Measurements from ENCODE around the gene TMEM45B. TPM values are rescaled to one million over a fixed set of nuclear protein-coding genes. Genes with fewer than 3 reads are reported as not detected.
"Not testable (repeated sequence)": the region's sequence is repeated elsewhere in the genome, so short reads cannot be mapped to it uniquely, and the experiment has no call there.

Gene TMEM45B
- total RNA-seq, 6 experiments from 2014 or later = 10.0 to 126 (median 18.6) TPM

DNA sequence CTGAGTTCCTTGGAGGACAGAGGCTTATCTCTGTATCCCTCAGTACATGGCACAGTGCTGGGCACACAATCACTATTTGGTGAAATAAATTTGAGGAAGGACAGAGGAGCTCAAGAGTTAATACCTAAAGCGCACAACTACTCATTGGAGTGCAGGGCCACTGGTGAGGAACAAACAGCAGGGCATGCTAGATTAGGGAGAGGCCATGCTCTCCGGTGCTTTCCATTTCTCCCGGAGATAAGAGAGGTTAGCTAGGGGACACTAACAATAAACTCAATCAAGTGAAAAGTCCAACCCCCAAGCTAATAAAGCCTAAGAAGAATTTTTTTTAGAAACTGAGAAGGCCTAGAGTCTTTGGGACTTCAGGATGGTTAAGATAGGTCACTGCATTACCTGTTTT, 50.7 kb downstream of the TMEM45B start:
- peaks cover 0 to 69% (median 19%) of the 10 kb centered on the region in 4 donors for H3K36me3 ChIP-seq
- no peaks in the 10 kb centered on the region for H3K9me3 ChIP-seq
- 53% methylated on average over 3 of the region's 3 CpGs for WGBS (ENCODE audit: insufficient coverage, low coverage, low lambda C conversion rate, missing lambda C conversion rate)
- H3K27me3 ChIP-seq = no peaks in the 10 kb centered on the region
- H3K4me3 ChIP-seq = no peak overlapping the region
- no peak overlapping the region for H3K27ac ChIP-seq
- no peak for TF ChIP-seq POLR2A (IDR thresholded peaks at IDR 0.05)
- TF ChIP-seq, protein P1, sequence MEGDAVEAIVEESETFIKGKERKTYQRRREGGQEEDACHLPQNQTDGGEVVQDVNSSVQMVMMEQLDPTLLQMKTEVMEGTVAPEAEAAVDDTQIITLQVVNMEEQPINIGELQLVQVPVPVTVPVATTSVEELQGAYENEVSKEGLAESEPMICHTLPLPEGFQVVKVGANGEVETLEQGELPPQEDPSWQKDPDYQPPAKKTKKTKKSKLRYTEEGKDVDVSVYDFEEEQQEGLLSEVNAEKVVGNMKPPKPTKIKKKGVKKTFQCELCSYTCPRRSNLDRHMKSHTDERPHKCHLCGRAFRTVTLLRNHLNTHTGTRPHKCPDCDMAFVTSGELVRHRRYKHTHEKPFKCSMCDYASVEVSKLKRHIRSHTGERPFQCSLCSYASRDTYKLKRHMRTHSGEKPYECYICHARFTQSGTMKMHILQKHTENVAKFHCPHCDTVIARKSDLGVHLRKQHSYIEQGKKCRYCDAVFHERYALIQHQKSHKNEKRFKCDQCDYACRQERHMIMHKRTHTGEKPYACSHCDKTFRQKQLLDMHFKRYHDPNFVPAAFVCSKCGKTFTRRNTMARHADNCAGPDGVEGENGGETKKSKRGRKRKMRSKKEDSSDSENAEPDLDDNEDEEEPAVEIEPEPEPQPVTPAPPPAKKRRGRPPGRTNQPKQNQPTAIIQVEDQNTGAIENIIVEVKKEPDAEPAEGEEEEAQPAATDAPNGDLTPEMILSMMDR (IDR thresholded peaks at IDR 0.05) = no peak
- intact Hi-C loops (cut with DNase I) = no loop called here
- DNase-seq = no peak
- H3K4me1 ChIP-seq = no peaks in the 10 kb centered on the region
- ATAC-seq = peak in 3 of 4 donors; percentile 11 to 37 (median 32)

DNA sequence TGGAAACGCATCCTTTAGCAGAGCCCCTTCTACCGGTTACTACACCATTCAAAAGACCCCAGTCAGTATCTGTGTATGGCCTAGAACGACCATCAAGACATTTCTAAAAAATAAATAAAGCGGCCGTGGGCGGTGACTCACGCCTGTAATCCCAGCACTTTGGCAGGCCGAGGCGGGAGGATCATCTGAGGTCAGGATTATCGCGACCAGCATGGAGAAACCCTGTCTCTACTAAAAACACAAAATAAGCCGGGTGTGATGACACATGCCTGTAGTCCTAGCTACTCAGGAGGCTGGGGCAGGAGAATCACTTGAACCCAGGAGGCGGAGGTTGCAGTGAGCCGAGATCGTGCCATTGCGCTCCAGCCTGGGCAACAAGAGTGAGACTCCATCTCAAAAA, 53.0 kb downstream of the TMEM45B start:
- H3K27me3 ChIP-seq; H3K4me1 ChIP-seq; H3K4me3 ChIP-seq; DNase-seq; ATAC-seq; H3K27ac ChIP-seq; H3K9me3 ChIP-seq; intact Hi-C loops (cut with DNase I): not testable (repeated sequence)
- 83% methylated on average over 14 of the region's 16 CpGs for WGBS (ENCODE audit: insufficient coverage, low coverage, low lambda C conversion rate, missing lambda C conversion rate)
- peaks cover 0 to 85% (median 30%) of the 10 kb centered on the region in 4 donors for H3K36me3 ChIP-seq

DNA sequence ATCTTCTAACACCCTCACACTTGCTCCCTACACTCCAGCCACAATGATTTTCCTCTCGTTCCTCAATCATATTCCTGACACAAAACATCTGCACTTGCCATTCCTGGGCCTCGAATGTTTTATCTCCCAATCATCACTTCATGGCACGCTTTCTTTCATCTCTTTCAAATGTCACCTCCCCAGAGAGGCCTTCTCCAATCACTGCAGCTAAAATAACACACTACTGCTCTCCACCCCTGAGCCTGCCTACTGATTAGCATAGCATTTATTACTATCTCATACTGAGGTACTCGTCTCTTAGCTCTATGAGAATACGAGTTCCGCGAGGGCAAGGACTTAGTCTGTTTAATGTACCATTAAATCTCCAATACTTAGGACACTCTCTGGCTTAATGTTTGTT, 56.3 kb downstream of the TMEM45B start:
- DNase-seq (no peak), ATAC-seq (no peak)
- WGBS (ENCODE audit: insufficient coverage, low coverage, low lambda C conversion rate, missing lambda C conversion rate) = 87% methylated on average over 7 of the region's 7 CpGs
- H3K27ac ChIP-seq = no peak overlapping the region
- no peak overlapping the region for H3K4me3 ChIP-seq
- no peaks in the 10 kb centered on the region for H3K9me3 ChIP-seq
- intact Hi-C loops (cut with DNase I) = no loop called here
- H3K4me1 ChIP-seq = no peaks in the 10 kb centered on the region
- TF ChIP-seq, protein P1 (IDR thresholded peaks at IDR 0.05) = no peak
- TF ChIP-seq POLR2A (IDR thresholded peaks at IDR 0.05) = no peak
- no peaks in the 10 kb centered on the region for H3K27me3 ChIP-seq
- peaks cover 0 to 95% (median 37%) of the 10 kb centered on the region in 4 donors for H3K36me3 ChIP-seq

DNA sequence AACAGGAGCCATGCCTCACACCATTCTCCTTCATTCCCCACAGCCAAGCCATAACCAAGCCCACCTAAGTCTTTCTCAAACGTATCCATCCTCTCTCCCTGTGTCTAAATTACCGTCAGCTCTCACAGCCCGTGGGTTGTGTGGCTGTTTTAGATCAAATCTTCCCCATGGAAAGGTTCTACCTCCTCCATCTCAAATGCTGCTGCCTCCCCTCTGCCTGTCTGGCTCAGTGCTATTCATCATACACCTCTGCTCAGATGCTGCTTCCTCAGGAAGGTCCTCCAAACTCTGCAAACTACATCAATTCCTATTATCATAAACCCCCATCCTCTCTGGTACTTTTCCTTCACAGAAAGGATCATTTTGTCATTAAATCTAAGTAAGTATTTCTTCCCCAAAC, 64.7 kb downstream of the TMEM45B start:
- 90% methylated on average over 2 of the region's 3 CpGs for WGBS (ENCODE audit: insufficient coverage, low coverage, low lambda C conversion rate, missing lambda C conversion rate)
- DNase-seq (no peak), ATAC-seq (no peak)
- H3K27me3 ChIP-seq = no peaks in the 10 kb centered on the region
- H3K4me3 ChIP-seq = no peak overlapping the region
- no peaks in the 10 kb centered on the region for H3K4me1 ChIP-seq
- TF ChIP-seq, protein P1 (IDR thresholded peaks at IDR 0.05) = no peak
- no peak for TF ChIP-seq POLR2A (IDR thresholded peaks at IDR 0.05)
- intact Hi-C loops (cut with DNase I) = no loop called here
- H3K27ac ChIP-seq = no peak overlapping the region
- peaks cover 9 to 99% (median 52%) of the 10 kb centered on the region in 4 donors for H3K36me3 ChIP-seq
- no peaks in the 10 kb centered on the region for H3K9me3 ChIP-seq

DNA sequence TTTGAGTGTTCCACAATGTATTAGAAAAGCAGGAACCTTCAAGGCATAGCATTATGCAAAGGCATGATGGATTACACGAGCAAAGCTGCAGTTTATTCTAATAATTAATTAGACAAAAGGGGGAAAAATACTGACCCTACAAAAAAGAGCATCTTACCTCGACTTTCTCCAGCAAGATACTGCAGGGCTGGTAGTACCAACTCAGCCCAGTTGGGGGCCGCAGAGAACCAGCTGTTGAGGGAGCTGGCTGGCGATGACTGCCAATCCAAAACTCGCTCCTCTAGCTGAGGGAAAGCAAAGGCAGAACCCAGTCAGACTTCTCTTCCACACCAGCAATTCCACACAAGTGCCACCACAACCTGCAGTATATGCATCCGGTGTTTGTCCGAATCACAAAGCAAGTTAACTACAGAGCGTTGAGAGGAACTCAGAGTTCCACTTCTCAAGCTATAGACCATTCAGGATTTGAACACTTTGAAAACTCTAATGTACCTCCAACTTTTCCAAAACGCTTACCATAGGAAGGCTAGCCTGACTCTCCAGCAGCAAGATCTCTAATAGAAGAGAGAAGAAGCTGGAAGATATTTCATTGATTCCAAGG, 66.0 kb downstream of the TMEM45B start:
- peak; percentile 76 to 86 (median 82) for ATAC-seq
- WGBS (ENCODE audit: insufficient coverage, low coverage, low lambda C conversion rate, missing lambda C conversion rate) = 59% methylated on average over 6 of the region's 9 CpGs
- Histone ChIP-seq H3K27ac (no peak overlapping the region), H3K4me1 (no peaks in the 10 kb centered on the region), H3K9me3 (no peaks in the 10 kb centered on the region), H3K4me3 (no peak overlapping the region), H3K27me3 (no peaks in the 10 kb centered on the region), H3K36me3 (peaks cover 9 to 99% (median 54%) of the 10 kb centered on the region in 4 donors)
- TF ChIP-seq POLR2A (IDR thresholded peaks at IDR 0.05) = no peak
- TF ChIP-seq, protein P1 (IDR thresholded peaks at IDR 0.05) = peak; percentile 38 to 56 (median 52)
- intact Hi-C loops (cut with DNase I) = no loop called here
- DNase-seq = peak in 1 of 3 donors; percentile 46
